GM12864 (cell line): ENCODE measurements around the gene FYCO1.

Experiments used
- DNase-seq: peaks from one replicate; pipeline ENCODE4 v3.0.0-alpha.2; 2011; ENCODE audit warnings: low read depth
- H3K4me3 ChIP-seq: 2 replicates; pipeline ENCODE4 v1.5.1; 2011; ENCODE audit warnings: mild to moderate bottlenecking, low read depth, low read length, control low read depth
- CTCF ChIP-seq: IDR thresholded peaks from 2 replicates; pipeline ENCODE4 v1.5.1; 2011; ENCODE audit warnings: low read depth, mild to moderate bottlenecking, moderate library complexity, low read length, control low read depth, inconsistent platforms; ENCODE audit errors: missing control alignments

FYCO1 gene

GRCh38 chr3:45955017-45955647, 40.5 kb downstream of the FYCO1 start:
- DNase-seq: no peak
- H3K4me3 ChIP-seq: no peak overlapping the region
- no peak for TF ChIP-seq CTCF

- TF ChIP-seq CTCF: no peak
- no peak for DNase-seq
- no peak overlapping the region for H3K4me3 ChIP-seq
Measured at GRCh38 chr3:45954306-45954705, 41.3 kb downstream of the FYCO1 start.

- no peak for TF ChIP-seq CTCF
- no peak overlapping the region for H3K4me3 ChIP-seq
- DNase-seq: no peak
Measured at GRCh38 chr3:45953536-45953935, 42.1 kb downstream of the FYCO1 start.

GRCh38 chr3:45952456-45952855, 43.2 kb downstream of the FYCO1 start:
- H3K4me3 ChIP-seq: no peak overlapping the region
- DNase-seq: no peak
- no peak for TF ChIP-seq CTCF

GRCh38 chr3:45951946-45952345, 43.7 kb downstream of the FYCO1 start:
- H3K4me3 ChIP-seq: no peak overlapping the region
- TF ChIP-seq CTCF: no peak
- DNase-seq: no peak

- no peak for DNase-seq
- TF ChIP-seq CTCF: no peak
- no peak overlapping the region for H3K4me3 ChIP-seq
Measured at GRCh38 chr3:45950686-45951600, 44.7 kb downstream of the FYCO1 start.
